Esophagus muscularis mucosa (tissue), 4 donors: ENCODE data around the gene FOXS1. TPM values are rescaled to one million over a fixed set of nuclear protein-coding genes. Genes with fewer than 3 reads are reported as not detected.

Experiments
- DNase-seq: peaks from one replicate; pipeline ENCODE4 v3.0.0-alpha.2; 2017; ENCODE audit errors: extremely low spot score
- H3K27ac ChIP-seq, 4 donors: fragments of 200-600 bp; sonication (generic); replicated peaks in 1 of 4; 1 replicate in 3 of 4; 2 replicates in 1 of 4; pipeline ENCODE4 v1.5.1; 2016 to 2019; ENCODE audit warnings: mild to moderate bottlenecking in 1 of 4
- H3K27me3 ChIP-seq, 4 donors: fragments of 200-600 bp; sonication (generic); one replicate each; pipeline versions ENCODE4 v1.5.1 to v1.6.0; 2016 to 2019
- H3K36me3 ChIP-seq, 4 donors: fragments of 200-600 bp; sonication (generic); one replicate each; pipeline ENCODE4 v1.5.1; 2016 to 2019
- H3K4me1 ChIP-seq, 4 donors: fragments of 200-600 bp; sonication (generic); one replicate each; pipeline ENCODE4 v1.5.1; 2016 to 2019
- H3K4me3 ChIP-seq, 4 donors: fragments of 200-600 bp; sonication (generic); 1 replicate in 2 of 4; 2 replicates in 2 of 4; pipeline ENCODE4 v1.5.1; 2016 to 2019; ENCODE audit warnings: mild to moderate bottlenecking in 4 of 4, moderate library complexity in 1 of 4
- H3K9me3 ChIP-seq, 4 donors: fragments of 200-600 bp; sonication (generic); 1 replicate in 3 of 4; 2 replicates in 1 of 4; pipeline ENCODE4 v1.5.1; 2016 to 2019
- CTCF ChIP-seq, 3 experiments: fragments of 200-600 bp in 2 of 3; fragments of 450-650 bp in 1 of 3; sonication (generic) in 2 of 3; IDR thresholded peaks; one replicate each; pipeline ENCODE4 v1.5.1; 2017 to 2019; ENCODE audit warnings: antibody characterized with exemption in 3 of 3, mild to moderate bottlenecking in 2 of 3, moderate library complexity in 1 of 3
- EP300 ChIP-seq: sonication (generic); formaldehyde crosslinking; IDR thresholded peaks from one replicate; pipeline ENCODE4 v1.6.1; 2017; ENCODE audit warnings: antibody characterized with exemption
- POLR2A ChIP-seq: fragments of 450-650 bp; IDR thresholded peaks from one replicate; pipeline ENCODE4 v1.6.1; 2017; ENCODE audit warnings: antibody characterized with exemption, moderate library complexity, mild to moderate bottlenecking, low read depth
- POLR2AphosphoS5 ChIP-seq, 2 donors: sonication (generic); formaldehyde crosslinking; IDR thresholded peaks; one replicate each; pipeline ENCODE4 v1.6.1; 2017; ENCODE audit warnings: antibody characterized with exemption in 2 of 2
- WGBS: methylation state at CpG from one replicate; pipeline ENCODE4 v1.1.5; 2018; 5-methylcytosine and 5-hydroxymethylcytosine counted together
- intact Hi-C: fragments of 100-400 bp; cut with DNase I; formaldehyde crosslinking; loops from one replicate; pipeline ENCODE4 v1.15.1; 2023
- total RNA-seq, 4 donors: library from RNA; depleted of rRNA; stranded (reverse); fragments of >200 nt; gene quantifications; one replicate each; pipeline versions ENCODE4 v1.1.0 to v1.2.1, GENCODE V29; 2016

FOXS1 gene
- total RNA-seq, 4 donors from 2014 or later: 0.50 to 3.4 (median 0.87) TPM

GRCh38 chr20:31835554-31835953 lies 9.8 kb downstream of the FOXS1 start:
- H3K27ac ChIP-seq: no peak overlapping the region
- TF ChIP-seq POLR2AphosphoS5 (IDR thresholded peaks at IDR 0.05) (no peak), CTCF (IDR thresholded peaks at IDR 0.05) (no peak), POLR2A (no peak), EP300 (no peak)
- peaks cover 27 to 43% (median 38%) of the 10 kb centered on the region in 4 donors for H3K4me1 ChIP-seq
- H3K9me3 ChIP-seq: no peaks in the 10 kb centered on the region
- intact Hi-C loops: no loop called here
- DNase-seq: no peak
- WGBS: 78% methylated on average over 5 of the region's 9 CpGs
- H3K27me3 ChIP-seq: peaks cover 0 to 5% (median 0%) of the 10 kb centered on the region in 4 donors
- H3K4me3 ChIP-seq: no peak overlapping the region
- no peaks in the 10 kb centered on the region for H3K36me3 ChIP-seq

GRCh38 chr20:31833931-31834521 lies 11.4 kb downstream of the FOXS1 start:
- no peak for TF ChIP-seq EP300
- TF ChIP-seq POLR2AphosphoS5 (IDR thresholded peaks at IDR 0.05): no peak
- no peak for TF ChIP-seq POLR2A
- no peak for TF ChIP-seq CTCF (IDR thresholded peaks at IDR 0.05)
- no peak for DNase-seq
- Histone ChIP-seq H3K4me3 (no peak overlapping the region), H3K36me3 (no peaks in the 10 kb centered on the region), H3K27me3 (peaks cover 0 to 5% (median 0%) of the 10 kb centered on the region in 4 donors), H3K9me3 (no peaks in the 10 kb centered on the region), H3K4me1 (peaks cover 27 to 42% (median 38%) of the 10 kb centered on the region in 4 donors), H3K27ac (no peak overlapping the region)
- intact Hi-C loops: no loop called here
- 85% methylated on average over 15 of the region's 20 CpGs for WGBS

- peaks cover 0 to 5% (median 0%) of the 10 kb centered on the region in 4 donors for H3K27me3 ChIP-seq
- H3K27ac ChIP-seq: no peak overlapping the region
- DNase-seq: no peak
- H3K4me1 ChIP-seq: peaks cover 20 to 35% (median 31%) of the 10 kb centered on the region in 4 donors
- H3K9me3 ChIP-seq: no peaks in the 10 kb centered on the region
- no peaks in the 10 kb centered on the region for H3K36me3 ChIP-seq
- TF ChIP-seq CTCF (IDR thresholded peaks at IDR 0.05) (peak; percentile 36 to 80 (median 47)), POLR2A (no peak)
- intact Hi-C loops: no loop called here
- 55% methylated on average over 9 of the region's 14 CpGs for WGBS
- H3K4me3 ChIP-seq: no peak overlapping the region
Measured at GRCh38 chr20:31833130-31833930, 12.1 kb downstream of the FOXS1 start.

GRCh38 chr20:31831771-31832306 lies 13.6 kb downstream of the FOXS1 start:
- intact Hi-C loops: no loop called here
- WGBS: 85% methylated on average over 5 of the region's 17 CpGs
- no peak for TF ChIP-seq POLR2A
- TF ChIP-seq EP300: no peak
- no peak for TF ChIP-seq POLR2AphosphoS5 (IDR thresholded peaks at IDR 0.05)
- TF ChIP-seq CTCF (IDR thresholded peaks at IDR 0.05): no peak

More at GRCh38 chr20:31831771-31832306, 13.6 kb downstream of the FOXS1 start:
- Histone ChIP-seq H3K27ac (no peak overlapping the region), H3K4me1 (peaks cover 14 to 22% (median 17%) of the 10 kb centered on the region in 4 donors), H3K4me3 (no peak overlapping the region), H3K36me3 (no peaks in the 10 kb centered on the region), H3K27me3 (peaks cover 0 to 5% (median 0%) of the 10 kb centered on the region in 4 donors), H3K9me3 (no peaks in the 10 kb centered on the region)
- no peak for DNase-seq
